Fibroblast of the conjunctiva (primary cell): ENCODE measurements around the gene STMP1.

Source experiments
- DNase-seq: peaks from one replicate; pipeline ENCODE4 v3.0.0-alpha.2; 2010; ENCODE audit warnings: low read depth

The STMP1 gene

DNA sequence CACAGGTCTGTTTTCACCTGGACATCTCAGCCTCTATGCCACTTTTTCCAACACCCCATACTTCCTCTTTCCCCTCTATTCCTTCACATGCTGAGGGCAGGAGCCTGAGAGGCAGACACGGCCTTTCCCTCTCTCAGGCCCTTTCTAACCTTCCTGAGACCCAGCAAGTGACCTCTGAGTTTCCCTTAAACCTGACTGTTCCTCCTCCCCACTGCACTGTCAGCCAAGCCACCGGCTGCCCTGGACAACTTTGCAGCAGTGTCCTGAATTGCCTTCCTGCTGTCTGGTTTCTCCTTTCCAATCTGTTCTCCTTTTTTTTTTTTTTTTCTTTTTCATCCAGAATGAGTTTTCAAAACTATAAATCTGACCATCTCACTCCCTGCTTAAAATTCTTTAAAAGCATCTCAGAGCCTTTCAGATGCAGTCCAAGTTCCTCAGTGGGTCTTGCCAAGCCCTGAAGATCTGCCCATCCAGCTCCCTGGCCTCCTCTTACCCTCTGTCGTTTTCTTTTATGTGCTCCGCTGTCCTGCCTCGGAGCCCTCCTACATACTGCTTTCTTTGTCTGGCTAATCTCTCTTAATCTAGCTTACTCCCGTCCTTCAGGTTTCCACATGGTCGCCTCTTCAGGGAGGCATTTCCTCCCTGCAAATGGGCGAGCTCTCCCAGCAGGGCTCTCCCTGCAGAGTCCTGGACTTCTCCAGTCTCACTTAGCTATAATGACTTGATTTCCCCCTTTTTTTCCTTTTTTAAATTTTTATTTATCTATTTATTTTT is 35.1 kb downstream of the STMP1 start:
- no peak for DNase-seq

GRCh38 chr7:135704074-135704473 is 41.8 kb downstream of the STMP1 start:
- DNase-seq: no peak

DNA sequence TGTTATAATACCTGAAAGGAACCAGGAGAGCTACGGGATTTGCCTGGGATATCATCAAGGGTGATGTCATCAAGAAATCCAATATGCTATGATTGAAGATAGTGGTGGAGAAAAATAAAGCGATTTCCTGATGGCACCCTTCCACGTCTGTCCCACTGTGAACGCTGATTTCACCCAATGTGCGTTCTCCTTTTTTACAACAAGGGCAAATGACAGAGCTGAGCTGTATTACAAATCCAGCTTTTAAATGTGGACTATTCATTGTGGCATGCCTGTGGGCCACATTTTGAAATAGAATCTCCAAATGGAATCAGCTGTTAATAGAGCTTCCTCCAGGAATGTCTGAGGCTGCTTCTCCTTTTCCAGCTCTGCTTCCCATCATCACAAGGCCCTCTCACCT is 42.4 kb downstream of the STMP1 start:
- no peak for DNase-seq

- no peak for DNase-seq
These were observed 43.9 kb downstream of the STMP1 start for GRCh38 chr7:135706038-135706742.

- DNase-seq: no peak
These were observed 44.7 kb downstream of the STMP1 start for GRCh38 chr7:135706858-135707569.

GRCh38 chr7:135707570-135707966 is 45.3 kb downstream of the STMP1 start:
- no peak for DNase-seq

GRCh38 chr7:135708041-135708440 is 45.7 kb downstream of the STMP1 start:
- no peak for DNase-seq

DNA sequence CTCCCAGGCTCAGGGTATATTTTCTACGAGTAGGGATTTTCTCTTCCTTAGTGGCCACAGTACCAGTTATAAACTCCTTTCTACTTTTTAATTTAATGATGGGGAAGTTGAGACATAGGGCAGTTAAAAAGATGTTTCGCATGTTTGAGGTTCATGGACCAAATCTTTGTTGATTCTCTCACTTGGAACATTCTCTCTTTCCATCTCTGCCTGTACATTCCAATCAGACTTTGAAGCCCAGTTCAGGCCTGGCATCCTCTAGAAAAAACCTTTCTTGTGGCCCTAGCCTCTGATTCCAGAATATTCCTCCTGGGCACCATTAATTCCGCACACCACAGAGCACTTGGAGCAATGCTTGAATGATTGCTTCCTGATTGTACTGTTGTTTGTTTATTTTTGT is 47.2 kb downstream of the STMP1 start:
- no peak for DNase-seq

- DNase-seq: no peak
These were observed 48.3 kb downstream of the STMP1 start for GRCh38 chr7:135710417-135711138.

- no peak for DNase-seq
These were observed 48.8 kb downstream of the STMP1 start for GRCh38 chr7:135711139-135711469.

- no peak for DNase-seq
These were observed 50.0 kb downstream of the STMP1 start for GRCh38 chr7:135712182-135712782.

DNA sequence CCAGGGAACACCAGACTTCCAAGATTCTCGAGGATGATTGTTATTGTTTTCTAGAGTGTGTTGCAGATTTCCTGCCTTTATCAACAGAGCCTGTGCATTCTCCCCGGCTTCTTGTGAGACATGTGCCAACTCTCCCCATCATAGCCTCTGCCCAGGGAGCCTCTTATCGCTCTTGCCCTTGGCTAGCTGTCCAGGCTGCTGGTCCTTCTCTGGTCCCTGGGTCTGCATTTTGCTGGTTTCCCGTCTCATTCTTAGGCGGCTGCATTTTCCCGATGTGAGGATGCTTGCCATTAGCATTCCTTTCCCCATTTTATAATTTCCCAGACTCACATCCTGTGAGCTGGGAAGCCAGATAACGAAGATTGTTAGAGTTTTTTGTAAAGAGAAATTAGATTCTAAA is 50.5 kb downstream of the STMP1 start:
- no peak for DNase-seq

GRCh38 chr7:135713836-135714470 is 51.6 kb downstream of the STMP1 start:
- DNase-seq: peak; percentile 10

DNA sequence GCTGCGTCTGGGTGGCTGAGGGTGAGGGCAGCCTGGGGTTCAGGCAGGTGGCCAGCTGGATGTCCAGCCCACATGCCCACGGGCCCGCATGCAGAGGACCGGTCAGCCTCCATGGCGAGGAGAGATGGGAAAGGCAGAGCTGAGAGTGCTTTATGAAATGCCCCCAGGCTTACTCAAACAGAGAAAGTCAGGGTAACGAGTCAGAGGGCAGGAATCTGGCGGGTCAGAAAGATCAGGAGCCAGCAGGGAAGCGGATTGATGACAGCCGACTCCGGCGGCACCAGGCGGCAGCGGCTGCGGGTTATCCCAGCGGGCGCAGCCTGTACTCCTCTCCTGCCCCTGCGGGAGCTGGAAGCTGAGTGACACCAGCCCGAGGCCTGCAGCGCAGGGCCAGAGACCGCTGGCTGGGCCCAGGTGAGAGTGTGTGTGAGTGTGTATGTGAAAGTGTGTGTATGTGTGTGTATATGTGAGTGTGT is 52.3 kb downstream of the STMP1 start:
- DNase-seq: peak; percentile 39

DNA sequence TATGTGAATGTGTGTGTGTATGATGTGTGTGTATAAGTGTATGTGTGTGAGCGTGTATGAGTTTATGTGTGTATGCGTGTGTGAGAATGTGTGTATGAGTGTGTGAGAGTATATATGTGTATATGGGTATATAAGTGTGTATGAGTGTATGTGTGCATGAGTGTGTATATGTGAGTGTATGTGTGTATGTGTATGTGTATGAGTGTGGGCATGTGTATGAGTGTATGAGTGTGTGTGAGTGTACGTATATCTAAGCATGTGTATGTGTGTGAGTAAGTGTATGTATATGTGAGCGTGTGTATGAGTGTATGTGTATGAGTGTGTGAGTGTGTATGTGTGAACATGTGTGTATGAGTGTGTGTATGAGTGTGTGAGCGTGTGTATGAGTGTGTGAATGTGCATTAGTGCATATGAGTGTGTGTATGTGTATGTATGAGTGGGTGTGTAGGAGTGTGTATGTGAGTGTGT is 52.8 kb downstream of the STMP1 start:
- no peak for DNase-seq

DNA sequence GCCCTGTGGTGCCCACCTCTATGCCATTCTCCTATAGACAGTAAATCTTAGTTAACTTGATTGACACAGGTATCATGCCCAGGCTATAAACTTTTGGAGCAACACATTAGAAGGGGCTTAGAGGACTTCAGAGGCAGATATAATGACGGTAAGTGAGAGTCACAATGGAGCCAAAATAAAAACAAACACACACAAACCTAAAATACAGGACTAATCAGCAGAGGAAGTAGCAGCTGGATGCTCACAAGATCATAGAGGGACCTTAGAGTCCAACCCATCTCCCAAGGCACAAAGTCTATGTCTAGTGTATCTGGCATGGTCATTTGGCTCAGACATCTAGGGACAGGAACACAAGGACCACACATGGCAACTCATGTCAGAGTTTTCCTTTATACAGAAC is 53.4 kb downstream of the STMP1 start:
- no peak for DNase-seq

- peak; percentile 65 for DNase-seq
These were observed 54.4 kb downstream of the STMP1 start for GRCh38 chr7:135716677-135717238.

DNA sequence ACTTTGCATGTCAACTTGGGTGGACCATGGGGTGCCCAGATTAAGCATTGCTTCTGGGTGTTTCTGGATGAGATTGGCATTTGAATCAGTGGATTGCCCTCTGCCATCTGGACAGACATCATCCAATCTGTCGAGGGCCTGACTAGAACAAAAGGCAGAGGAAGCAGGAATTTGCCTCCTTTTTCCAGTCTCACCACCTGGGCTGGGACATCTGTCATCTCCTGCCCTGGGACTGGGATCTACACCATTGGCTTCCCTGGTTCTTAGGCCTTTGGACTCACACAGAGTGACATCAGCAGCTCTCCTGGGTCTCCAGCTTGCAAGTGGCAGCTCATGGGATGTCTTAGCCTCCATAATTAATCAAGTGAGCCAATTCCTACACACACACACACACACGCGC is 55.4 kb downstream of the STMP1 start:
- DNase-seq: no peak

- DNase-seq: no peak
These were observed 55.9 kb downstream of the STMP1 start for GRCh38 chr7:135718219-135718618.

GRCh38 chr7:135718794-135719437 is 56.6 kb downstream of the STMP1 start:
- DNase-seq: no peak
